ENCODE results near the gene CNEP1R1.
A peak's percentile ranks its signal among the peaks of the same experiment; 100 is the strongest.

Gene CNEP1R1

DNA sequence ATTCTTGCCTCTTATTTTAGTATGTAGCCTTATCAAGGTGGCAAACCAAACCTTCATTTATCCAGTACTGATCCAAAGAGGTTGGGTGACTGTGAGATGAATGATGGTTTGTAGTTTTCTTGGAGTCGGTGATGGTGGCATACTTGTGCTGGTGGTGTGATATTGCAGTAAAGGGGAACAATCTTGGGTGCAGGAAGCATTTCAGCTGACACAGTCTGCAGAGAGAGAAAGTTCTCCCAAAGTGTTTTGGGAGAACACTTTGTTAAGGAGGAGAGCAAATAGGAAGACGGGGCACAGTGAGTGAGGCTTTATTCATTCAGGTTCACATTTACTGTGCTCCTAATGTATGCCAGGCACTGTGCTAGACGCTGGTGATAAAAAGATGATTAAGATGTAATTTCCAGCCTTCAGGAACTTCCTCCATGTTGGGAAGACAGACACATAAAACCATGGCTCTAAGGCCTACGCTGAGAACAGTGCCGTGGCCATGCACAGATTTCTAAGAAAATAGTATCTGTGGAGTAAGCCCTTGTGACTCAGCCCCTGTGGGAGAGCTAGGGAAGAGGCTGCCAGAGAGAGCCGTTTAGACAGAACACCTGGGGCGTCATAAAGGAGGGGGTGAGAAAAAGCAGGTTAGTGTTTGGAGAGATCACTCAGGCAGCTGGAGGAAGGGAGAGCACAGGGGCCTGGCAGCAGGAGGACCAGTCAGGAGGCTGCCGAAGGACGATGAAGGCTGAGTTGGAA is 54.5 kb downstream of the CNEP1R1 start:
- no peak overlapping the region for H3K4me3 ChIP-seq (ENCODE audit: low read depth, low read length)
- TF ChIP-seq, protein P1, sequence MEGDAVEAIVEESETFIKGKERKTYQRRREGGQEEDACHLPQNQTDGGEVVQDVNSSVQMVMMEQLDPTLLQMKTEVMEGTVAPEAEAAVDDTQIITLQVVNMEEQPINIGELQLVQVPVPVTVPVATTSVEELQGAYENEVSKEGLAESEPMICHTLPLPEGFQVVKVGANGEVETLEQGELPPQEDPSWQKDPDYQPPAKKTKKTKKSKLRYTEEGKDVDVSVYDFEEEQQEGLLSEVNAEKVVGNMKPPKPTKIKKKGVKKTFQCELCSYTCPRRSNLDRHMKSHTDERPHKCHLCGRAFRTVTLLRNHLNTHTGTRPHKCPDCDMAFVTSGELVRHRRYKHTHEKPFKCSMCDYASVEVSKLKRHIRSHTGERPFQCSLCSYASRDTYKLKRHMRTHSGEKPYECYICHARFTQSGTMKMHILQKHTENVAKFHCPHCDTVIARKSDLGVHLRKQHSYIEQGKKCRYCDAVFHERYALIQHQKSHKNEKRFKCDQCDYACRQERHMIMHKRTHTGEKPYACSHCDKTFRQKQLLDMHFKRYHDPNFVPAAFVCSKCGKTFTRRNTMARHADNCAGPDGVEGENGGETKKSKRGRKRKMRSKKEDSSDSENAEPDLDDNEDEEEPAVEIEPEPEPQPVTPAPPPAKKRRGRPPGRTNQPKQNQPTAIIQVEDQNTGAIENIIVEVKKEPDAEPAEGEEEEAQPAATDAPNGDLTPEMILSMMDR (conservative IDR thresholded peaks at IDR 0.05; ENCODE audit: low read depth, low read length), result no peak
- DNase-seq (ENCODE audit: low read depth), result peak; percentile 31

DNA sequence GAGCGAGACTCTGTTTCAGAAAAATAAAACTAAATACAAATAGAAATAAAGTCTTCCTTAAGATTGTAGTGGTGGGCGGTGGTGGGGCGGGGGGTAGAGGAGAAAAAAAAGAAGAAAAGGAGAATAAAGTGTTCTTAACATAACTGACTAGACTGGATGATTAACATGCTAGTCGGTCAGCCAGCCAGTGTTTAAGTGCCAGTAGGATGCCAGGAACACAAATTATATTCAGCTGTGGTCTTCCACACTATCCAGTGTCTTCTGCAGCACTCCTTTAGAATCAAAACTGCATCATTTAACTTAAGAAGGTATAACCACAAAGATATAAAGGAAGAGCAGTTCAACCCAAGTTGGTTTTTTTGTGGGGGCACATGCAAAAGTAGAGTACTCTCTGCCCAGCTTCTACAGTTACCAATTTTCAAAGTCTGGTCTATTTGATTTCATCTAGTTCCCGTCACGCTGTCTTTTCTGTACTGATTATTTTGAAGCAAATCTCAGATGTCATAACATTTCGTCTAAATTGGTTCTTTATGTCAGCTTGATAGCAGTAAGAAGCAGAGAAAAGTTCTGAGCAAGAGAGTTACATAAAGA is 56.5 kb downstream of the CNEP1R1 start:
- no peak for DNase-seq (ENCODE audit: low read depth)
- H3K4me3 ChIP-seq (ENCODE audit: low read depth, low read length), result no peak overlapping the region
- TF ChIP-seq, protein P1 (conservative IDR thresholded peaks at IDR 0.05; ENCODE audit: low read depth, low read length), result no peak

DNA sequence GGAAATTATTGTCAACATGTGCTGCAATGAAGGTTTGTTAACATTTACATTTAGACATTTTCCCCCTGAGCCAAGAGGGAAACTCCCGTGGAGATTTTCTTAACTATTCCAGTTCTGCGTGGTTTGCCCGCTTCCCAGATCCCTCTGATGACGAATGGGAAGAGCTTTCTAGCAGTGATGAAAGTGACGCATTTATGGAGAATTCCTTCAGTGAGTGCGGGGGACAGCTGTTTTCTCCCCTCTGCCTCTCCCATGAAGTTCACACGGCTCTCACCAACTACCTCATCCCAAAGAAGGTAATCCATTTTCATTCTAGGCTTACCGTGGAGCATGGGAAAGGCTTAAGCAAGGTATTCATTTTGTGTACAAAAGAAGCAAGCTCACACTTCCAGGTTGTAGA is 59.0 kb downstream of the CNEP1R1 start:
- no peak for DNase-seq (ENCODE audit: low read depth)
- TF ChIP-seq, protein P1 (conservative IDR thresholded peaks at IDR 0.05; ENCODE audit: low read depth, low read length), result no peak
- no peak overlapping the region for H3K4me3 ChIP-seq (ENCODE audit: low read depth, low read length)

DNA sequence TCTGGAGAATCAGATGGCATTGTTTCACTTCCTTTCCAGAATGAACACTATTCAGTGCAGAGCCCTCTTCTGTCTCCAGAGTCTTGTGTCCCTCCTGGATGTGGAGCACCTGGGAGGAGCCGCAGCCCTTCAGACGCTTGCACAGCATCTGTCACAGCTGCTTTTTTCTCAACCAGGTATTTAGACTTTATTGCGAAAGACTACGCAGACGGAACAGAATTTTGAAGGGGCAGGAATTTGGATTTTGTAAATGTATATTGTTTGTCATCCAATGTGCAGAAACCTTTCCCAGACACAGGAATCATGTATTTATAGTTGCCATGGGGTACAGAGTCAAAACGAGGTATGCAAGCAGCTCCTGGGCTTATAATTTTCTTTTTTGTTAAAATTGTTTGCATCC is 61.2 kb downstream of the CNEP1R1 start:
- H3K4me3 ChIP-seq (ENCODE audit: low read depth, low read length), result no peak overlapping the region
- no peak for DNase-seq (ENCODE audit: low read depth)
- TF ChIP-seq, protein P1 (conservative IDR thresholded peaks at IDR 0.05; ENCODE audit: low read depth, low read length), result no peak
